Stimulated activated CD4-positive, alpha-beta T cell treated with anti-CD3 and anti-CD28 coated beads, Interleukin-1b, Interleukin-23, amount 100 ng/mL, for 24 hours (primary cell): ENCODE measurements around the gene AVPR1B.

Source experiments
- DNase-seq, 4 experiments: peaks; one replicate each; pipeline ENCODE4 v3.0.0-alpha.2; 2020; ENCODE audit warnings: low read depth in 4 of 4, low spot score in 1 of 4

AVPR1B gene, protein sequence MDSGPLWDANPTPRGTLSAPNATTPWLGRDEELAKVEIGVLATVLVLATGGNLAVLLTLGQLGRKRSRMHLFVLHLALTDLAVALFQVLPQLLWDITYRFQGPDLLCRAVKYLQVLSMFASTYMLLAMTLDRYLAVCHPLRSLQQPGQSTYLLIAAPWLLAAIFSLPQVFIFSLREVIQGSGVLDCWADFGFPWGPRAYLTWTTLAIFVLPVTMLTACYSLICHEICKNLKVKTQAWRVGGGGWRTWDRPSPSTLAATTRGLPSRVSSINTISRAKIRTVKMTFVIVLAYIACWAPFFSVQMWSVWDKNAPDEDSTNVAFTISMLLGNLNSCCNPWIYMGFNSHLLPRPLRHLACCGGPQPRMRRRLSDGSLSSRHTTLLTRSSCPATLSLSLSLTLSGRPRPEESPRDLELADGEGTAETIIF

GRCh38 chr1:206117151-206117948, at the start of gene AVPR1B:
Gene AVPR1B, minus strand, starts transcription at chr1:206117388. Its CDS starts 498 bp downstream, at chr1:206116890.
- DNase-seq, result no peak

- DNase-seq, result no peak
Observed at GRCh38 chr1:206145771-206146290, 28.6 kb upstream of the AVPR1B start.

- DNase-seq, result no peak
Observed at GRCh38 chr1:206144605-206145004, 27.4 kb upstream of the AVPR1B start.

DNA sequence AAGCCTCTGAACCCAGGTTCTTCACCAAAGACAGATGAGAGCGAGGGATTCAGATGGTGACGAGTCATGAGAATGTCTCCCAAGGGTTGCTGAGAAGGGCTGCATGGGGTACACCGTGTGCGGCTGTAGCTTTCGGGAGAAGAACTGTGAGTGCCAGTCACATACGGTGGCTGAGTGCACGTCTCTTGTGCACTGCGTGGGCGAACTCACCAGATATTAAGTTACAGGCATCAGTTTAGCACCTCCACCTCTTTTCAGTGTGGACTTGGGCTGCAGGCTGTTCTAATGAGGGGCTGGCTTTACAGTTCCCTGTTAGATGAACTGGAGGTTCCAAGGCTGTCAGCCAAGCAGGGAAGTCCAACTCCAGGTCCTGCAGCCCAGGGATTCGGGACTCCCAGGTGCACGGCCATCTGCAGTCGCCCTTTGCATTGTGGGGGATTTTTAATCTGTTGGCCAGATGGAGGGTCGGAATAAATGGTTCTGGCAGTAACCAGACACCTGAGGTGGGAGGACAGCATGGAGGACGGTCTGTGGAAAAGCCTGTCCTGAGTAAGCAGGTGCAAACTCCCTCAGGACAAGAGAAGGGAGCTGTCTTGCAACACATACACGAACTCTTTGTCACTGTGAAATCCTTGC, 26.5 kb upstream of the AVPR1B start:
- no peak for DNase-seq

- no peak for DNase-seq
Observed at GRCh38 chr1:206142770-206143169, 25.6 kb upstream of the AVPR1B start.

DNA sequence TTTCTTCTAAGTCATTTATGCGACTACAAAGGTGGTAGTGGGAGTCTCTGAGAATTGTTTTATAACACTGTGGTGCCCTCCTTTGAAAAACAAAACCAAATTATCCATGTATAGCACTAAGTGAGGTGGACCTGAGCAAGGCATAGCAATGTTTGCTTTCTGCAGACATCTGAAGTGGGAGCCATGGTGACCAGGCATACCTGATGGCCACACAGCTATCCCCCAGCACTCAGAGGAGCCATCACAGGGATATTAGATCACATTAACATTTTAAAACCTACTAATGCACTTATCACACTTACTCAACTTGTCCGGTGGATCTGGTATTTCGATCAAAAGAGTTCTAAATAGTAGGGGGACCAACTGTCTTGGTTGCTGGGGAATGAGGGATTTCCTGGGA, 24.8 kb upstream of the AVPR1B start:
- no peak for DNase-seq

DNA sequence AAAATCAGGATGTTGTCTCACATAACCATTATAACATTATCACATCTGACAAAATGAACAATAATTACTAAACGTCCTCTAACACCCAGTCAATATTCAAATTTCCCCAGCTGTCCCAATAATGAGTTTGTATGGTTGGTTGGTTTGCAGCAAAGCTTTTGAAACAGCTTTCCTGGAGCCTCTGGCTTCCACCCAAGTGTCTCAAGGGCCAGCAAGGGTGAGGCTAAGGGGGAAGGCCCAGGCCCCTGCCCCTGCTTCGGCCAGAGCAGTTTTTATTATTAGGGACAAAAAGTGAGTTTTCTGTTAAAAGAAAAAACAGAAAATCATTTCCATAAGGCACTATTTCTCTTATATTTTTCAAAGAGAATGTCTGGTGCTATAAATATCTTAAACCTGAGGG, 19.1 kb upstream of the AVPR1B start:
- DNase-seq, result no peak

DNA sequence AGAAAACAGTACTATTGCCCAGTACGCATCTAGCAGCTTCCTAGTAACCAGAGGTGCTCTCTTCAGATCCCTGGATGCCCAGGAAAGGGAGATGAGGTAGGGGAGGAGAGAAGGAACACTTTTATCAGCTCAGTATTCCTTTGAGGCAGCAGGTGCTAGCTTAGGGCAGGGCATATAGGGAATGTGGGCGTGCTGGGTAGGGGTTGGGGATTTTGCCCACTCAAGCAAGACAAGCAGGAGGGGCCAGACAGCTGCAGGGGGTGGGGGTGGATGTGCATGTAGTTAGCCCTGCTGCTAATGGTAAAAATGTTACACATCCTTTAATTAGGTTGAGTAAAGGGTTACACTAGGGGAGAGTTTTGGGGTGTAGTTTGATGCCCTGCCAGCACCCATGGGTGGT, 18.1 kb upstream of the AVPR1B start:
- no peak for DNase-seq

DNA sequence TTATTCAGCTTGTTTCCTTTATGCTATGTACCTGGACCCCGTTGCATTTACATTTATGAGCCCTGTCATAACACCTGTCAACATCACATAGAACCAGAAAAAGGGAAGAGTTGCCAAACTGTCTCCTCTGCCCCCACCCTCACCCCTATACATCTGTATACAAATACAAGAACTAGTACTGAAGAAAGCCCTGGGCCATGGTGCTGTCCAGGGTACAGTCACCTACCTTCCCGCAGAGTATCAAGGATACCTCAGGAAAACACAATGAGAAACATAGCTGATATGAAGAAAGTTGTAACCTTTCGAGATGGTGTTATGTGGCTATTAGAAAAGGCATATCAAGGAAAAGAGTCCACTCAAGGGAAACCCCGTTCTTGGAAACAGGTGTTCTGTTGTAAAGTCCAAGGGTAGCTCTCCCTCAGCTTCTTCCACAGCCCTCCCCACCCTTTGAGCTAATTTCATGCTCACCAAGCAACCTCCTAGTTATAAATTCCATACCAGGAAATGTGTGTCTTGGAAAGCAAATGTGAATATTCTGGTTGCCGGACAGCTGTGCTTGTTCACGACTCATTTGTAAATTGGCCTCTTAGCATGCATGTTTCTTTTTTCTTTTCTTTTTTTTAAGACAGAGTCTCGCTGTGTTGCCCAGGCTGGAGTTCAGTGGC, 16.7 kb upstream of the AVPR1B start:
- no peak for DNase-seq

DNA sequence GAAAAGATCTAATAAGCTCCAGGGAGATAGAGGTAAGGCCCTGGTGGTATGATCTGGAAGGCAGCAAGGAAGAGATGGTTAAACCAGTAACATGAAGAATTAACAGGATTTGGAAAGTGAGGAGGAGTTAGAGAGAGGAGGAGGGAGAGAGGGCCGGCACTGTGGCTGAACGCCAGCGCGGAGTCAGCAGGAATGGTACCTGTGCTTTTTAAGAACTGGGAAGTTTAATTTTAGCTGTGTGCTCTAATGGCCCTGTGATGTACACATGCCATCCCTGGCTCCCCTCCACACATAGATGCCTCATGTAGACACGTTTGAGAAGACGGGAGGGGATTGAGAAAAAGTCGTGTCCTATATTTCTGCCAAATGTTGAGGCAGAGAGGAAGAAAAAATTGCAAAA, 13.8 kb upstream of the AVPR1B start:
- no peak for DNase-seq

- no peak for DNase-seq
Observed at GRCh38 chr1:206128196-206128595, 11.0 kb upstream of the AVPR1B start.

GRCh38 chr1:206127336-206127735, 10.1 kb upstream of the AVPR1B start:
- DNase-seq, result no peak

DNA sequence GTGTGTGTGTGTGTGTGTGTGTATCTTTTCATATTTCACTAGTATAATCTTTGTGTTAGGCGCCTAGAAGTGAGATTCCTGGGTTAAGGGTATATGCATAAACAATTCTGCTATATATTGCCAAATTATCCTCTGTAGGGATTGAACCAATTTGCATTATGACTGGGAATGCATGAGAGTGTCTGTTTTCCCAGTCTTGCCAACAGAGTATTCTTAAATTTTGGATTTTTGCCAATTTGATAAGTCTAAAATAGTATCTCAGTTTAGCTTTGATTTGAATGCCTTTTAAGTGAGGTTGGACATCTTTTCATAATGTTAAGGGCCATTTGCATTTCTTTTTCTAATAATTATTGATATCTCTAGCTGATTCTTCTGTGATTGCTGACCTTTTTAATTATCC, 8.2 kb upstream of the AVPR1B start:
- no peak for DNase-seq

GRCh38 chr1:206122686-206123085, 5.5 kb upstream of the AVPR1B start:
- no peak for DNase-seq

DNA sequence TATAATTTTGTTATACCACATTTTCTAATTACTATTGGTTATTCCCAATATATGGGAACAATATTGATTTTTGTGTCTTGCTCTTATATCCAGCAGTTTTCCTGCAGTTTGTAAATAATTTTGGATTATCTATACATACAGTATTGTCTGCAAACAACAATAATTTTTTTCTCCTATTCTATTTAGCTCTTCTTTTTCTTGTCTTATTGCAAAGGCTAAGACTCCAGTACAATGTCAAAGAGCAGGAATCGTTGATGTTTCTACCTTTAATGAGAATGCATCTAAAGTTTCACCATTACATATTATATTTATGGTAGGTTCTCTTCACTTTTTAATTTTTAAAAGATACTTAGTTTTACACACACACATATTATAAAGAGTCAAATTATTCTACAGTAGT, 4.1 kb upstream of the AVPR1B start:
- no peak for DNase-seq

- DNase-seq, result no peak
Observed at GRCh38 chr1:206120406-206120805, 3.2 kb upstream of the AVPR1B start.

DNA sequence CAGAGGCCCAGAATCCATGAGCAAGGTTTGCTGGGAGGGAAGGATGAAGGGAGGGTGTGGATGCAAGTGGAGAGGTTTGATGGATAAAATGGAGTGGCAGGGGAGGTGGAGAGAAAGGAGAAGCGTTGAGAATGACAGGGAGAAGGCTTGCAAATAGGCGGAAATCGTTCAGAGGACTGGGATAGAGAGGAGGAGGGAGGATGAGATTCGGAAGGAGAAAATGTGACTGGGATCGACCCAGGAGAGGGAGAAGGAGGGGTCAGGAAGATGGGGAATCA, 376 bp downstream of the AVPR1B start:
- DNase-seq, result no peak

- no peak for DNase-seq
Observed at GRCh38 chr1:206116191-206116872, 856 bp downstream of the AVPR1B start.

DNA sequence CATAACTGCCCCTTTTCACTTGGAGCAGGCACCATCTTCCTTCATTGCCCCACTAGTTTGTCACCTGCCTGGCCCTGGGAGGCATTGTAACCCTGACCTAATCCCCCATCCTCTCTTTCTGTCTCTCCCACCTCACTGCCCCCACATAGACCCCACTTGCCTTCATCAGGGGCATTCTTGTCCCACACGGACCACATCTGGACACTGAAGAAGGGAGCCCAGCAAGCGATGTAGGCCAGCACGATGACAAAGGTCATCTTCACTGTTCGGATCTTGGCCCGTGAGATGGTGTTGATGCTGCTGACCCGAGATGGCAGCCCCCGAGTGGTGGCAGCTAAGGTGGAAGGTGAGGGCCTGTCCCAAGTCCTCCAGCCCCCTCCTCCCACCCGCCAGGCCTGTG, 1.4 kb downstream of the AVPR1B start:
- DNase-seq, result no peak

DNA sequence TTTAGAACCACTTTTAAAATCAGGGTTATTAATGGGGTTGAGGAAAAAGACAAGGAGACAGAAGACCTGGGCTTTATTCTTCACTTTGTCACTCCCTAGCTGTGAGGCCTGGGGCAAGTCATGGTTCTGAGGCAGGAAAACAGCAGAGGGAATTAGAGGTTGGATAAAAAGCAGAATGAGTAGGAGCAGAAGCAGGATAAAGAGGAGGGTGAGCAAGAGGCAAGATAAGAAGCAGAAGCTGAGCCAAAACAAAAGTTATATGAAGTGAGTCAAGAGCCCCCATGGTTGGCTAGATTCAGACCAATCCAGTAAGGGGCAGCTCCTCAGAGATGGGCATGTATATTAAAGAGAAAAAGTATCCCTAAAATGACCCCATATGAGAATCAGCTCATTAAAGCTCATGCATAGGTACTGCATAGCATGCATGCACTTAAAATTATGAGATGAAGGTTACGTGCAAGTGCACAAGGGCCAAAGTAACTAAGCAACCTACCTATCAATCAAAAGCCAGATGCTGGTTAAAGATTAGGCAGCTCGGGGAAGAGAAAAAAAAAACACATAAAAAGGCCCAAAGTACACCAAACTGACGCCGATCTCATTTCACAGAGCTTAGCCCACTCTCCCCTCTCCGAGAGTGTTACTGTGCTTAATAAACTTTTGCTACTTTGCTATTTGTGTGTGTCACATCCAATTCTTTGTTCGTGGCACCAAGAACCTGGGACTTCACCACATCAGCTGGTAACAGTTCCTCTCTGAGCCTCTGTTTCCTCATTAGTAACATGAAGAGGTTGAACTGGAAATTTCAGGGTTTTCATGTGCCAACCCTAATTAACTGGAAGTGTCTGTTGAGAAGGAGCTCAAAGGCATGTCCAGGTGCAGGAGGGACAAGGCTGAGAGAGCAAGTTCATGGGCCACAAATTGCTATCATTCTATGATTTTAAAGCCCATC, 2.2 kb downstream of the AVPR1B start:
- DNase-seq, result no peak
